ENCODE measurements around the gene ARHGAP15. TPM values are rescaled to one million over a fixed set of nuclear protein-coding genes. Genes with fewer than 3 reads are reported as not detected.

Gene ARHGAP15
- total and polyA plus RNA-seq, 2 experiments from 2014 or later = 0.26 TPM; not detected in 1

DNA sequence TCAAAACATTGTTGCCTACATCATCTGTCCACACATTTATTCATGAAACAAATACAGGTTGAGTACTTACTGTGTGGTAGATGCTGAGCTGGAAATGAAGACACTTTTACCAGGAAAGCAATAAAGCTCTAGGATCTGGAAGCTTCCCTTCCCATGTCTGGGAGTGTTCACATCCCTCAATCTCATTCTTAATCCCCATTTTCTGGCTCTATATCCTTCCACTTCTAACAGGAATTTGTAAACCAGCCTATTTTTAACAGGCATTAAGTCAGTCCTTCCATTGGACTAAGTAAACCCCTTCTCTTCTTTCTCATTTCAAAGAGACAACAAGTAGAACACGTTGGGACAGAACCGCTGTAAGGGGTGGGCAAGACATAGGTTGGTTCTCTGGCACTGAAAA is 589.5 kb downstream of the ARHGAP15 start (continued):
- no peak for TF ChIP-seq ETS1 (IDR thresholded peaks at IDR 0.05)
- TF ChIP-seq JUNB (IDR thresholded peaks at IDR 0.05; ENCODE audit: unreplicated experiment) = no peak
- TF ChIP-seq CREB1 (CRISPR knock-in tag; IDR thresholded peaks at IDR 0.05; ENCODE audit: low read depth) = no peak

GRCh38 chr2:143719406-143719805 is 590.2 kb downstream of the ARHGAP15 start:
- Mint-ChIP-seq H3K27me3 (ENCODE audit: insufficient read depth, low read depth, poor library complexity) (peaks cover 2% of the 10 kb centered on the region), H3K9me3 (peaks cover 5% of the 10 kb centered on the region), H3K4me3 (no peak overlapping the region), H3K36me3 (ENCODE audit: low read depth) (peaks cover 5% of the 10 kb centered on the region; the same call in 1 of the 3 replicates), H3K27ac (peak overlapping the region; percentile 21; the same call in 1 of the 2 replicates), H3K4me1 (peaks cover 9% of the 10 kb centered on the region)
- ATAC-seq (no peak), DNase-seq (ENCODE audit: low spot score) (no peak)
- H3K4me1 ChIP-seq (ENCODE audit: insufficient read depth) = no peaks in the 10 kb centered on the region
- H3K4me2 ChIP-seq = no peak overlapping the region
- no peak overlapping the region for H2AFZ ChIP-seq
- no peaks in the 10 kb centered on the region for H3K36me3 ChIP-seq (ENCODE audit: insufficient read depth)
- no peak overlapping the region for H3K27ac ChIP-seq (ENCODE audit: low read depth)
- H3K79me2 ChIP-seq (replicated peaks; ENCODE audit: insufficient read depth) = no peaks in the 10 kb centered on the region
- no peaks in the 10 kb centered on the region for H4K20me1 ChIP-seq (replicated peaks; ENCODE audit: insufficient read depth)
- H3F3A ChIP-seq (replicated peaks; ENCODE audit: low read depth) = no peaks in the 10 kb centered on the region
- H3K4me3 ChIP-seq = no peak overlapping the region
- TF ChIP-seq, protein P1, sequence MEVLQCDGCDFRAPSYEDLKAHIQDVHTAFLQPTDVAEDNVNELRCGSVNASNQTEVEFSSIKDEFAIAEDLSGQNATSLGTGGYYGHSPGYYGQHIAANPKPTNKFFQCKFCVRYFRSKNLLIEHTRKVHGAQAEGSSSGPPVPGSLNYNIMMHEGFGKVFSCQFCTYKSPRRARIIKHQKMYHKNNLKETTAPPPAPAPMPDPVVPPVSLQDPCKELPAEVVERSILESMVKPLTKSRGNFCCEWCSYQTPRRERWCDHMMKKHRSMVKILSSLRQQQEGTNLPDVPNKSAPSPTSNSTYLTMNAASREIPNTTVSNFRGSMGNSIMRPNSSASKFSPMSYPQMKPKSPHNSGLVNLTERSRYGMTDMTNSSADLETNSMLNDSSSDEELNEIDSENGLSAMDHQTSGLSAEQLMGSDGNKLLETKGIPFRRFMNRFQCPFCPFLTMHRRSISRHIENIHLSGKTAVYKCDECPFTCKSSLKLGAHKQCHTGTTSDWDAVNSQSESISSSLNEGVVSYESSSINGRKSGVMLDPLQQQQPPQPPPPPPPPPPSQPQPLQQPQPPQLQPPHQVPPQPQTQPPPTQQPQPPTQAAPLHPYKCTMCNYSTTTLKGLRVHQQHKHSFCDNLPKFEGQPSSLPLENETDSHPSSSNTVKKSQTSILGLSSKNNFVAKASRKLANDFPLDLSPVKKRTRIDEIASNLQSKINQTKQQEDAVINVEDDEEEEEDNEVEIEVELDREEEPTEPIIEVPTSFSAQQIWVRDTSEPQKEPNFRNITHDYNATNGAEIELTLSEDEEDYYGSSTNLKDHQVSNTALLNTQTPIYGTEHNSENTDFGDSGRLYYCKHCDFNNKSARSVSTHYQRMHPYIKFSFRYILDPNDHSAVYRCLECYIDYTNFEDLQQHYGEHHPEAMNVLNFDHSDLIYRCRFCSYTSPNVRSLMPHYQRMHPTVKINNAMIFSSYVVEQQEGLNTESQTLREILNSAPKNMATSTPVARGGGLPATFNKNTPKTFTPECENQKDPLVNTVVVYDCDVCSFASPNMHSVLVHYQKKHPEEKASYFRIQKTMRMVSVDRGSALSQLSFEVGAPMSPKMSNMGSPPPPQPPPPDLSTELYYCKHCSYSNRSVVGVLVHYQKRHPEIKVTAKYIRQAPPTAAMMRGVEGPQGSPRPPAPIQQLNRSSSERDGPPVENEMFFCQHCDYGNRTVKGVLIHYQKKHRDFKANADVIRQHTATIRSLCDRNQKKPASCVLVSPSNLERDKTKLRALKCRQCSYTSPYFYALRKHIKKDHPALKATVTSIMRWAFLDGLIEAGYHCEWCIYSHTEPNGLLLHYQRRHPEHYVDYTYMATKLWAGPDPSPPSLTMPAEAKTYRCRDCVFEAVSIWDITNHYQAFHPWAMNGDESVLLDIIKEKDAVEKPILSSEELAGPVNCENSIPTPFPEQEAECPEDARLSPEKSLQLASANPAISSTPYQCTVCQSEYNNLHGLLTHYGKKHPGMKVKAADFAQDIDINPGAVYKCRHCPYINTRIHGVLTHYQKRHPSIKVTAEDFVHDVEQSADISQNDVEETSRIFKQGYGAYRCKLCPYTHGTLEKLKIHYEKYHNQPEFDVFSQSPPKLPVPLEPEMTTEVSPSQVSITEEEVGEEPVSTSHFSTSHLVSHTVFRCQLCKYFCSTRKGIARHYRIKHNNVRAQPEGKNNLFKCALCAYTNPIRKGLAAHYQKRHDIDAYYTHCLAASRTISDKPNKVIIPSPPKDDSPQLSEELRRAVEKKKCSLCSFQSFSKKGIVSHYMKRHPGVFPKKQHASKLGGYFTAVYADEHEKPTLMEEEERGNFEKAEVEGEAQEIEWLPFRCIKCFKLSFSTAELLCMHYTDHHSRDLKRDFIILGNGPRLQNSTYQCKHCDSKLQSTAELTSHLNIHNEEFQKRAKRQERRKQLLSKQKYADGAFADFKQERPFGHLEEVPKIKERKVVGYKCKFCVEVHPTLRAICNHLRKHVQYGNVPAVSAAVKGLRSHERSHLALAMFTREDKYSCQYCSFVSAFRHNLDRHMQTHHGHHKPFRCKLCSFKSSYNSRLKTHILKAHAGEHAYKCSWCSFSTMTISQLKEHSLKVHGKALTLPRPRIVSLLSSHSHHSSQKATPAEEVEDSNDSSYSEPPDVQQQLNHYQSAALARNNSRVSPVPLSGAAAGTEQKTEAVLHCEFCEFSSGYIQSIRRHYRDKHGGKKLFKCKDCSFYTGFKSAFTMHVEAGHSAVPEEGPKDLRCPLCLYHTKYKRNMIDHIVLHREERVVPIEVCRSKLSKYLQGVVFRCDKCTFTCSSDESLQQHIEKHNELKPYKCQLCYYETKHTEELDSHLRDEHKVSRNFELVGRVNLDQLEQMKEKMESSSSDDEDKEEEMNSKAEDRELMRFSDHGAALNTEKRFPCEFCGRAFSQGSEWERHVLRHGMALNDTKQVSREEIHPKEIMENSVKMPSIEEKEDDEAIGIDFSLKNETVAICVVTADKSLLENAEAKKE (CRISPR knock-in tag; IDR thresholded peaks at IDR 0.05) = no peak
- H3K27me3 ChIP-seq (ENCODE audit: insufficient read depth) = no peaks in the 10 kb centered on the region
- H3K9me2 ChIP-seq (ENCODE audit: insufficient read depth) = no peaks in the 10 kb centered on the region

All from GM23338 (cell line).